Large intestine (tissue), 3 donors: Measurements from ENCODE around the gene SPEG. TPM values are rescaled to one million over a fixed set of nuclear protein-coding genes. Genes with fewer than 3 reads are reported as not detected.

Experiments used
- DNase-seq, 2 donors: peaks; one replicate each; pipeline versions ENCODE4 v3.0.0 to v3.0.0-alpha.2; 2013
- H3K27ac ChIP-seq: one replicate; pipeline ENCODE4 v1.5.1; 2013; ENCODE audit warnings: low read length
- H3K27me3 ChIP-seq: 2 replicates; pipeline ENCODE4 v1.6.1; 2013; ENCODE audit warnings: low read length; ENCODE audit not compliant: control insufficient read depth, insufficient read depth
- H3K36me3 ChIP-seq: 2 replicates; pipeline ENCODE4 v1.6.1; 2013; ENCODE audit warnings: low read length; ENCODE audit not compliant: control insufficient read depth, insufficient read depth
- H3K4me1 ChIP-seq: one replicate; pipeline ENCODE4 v1.6.1; 2013; ENCODE audit warnings: low read length; ENCODE audit not compliant: control insufficient read depth, insufficient read depth
- H3K4me3 ChIP-seq: one replicate; pipeline ENCODE4 v1.5.1; 2013; ENCODE audit warnings: low read length
- H3K9me3 ChIP-seq: one replicate; pipeline ENCODE4 v1.6.1; 2013; ENCODE audit warnings: mild to moderate bottlenecking, low read depth, low read length, moderate library complexity; ENCODE audit not compliant: control insufficient read depth
- WGBS: methylation state at CpG from one replicate; pipeline ENCODE4 v1.1.5; 2013; ENCODE audit warnings: low lambda C conversion rate; ENCODE audit not compliant: insufficient coverage; 5-methylcytosine and 5-hydroxymethylcytosine counted together
- polyA plus RNA-seq: library from polyadenylated mRNA; unstranded; fragments of 120-200 nt; gene quantifications from one replicate; pipeline ENCODE4 v1.2.1, GENCODE V29; 2013

Gene SPEG
- polyA plus RNA-seq, 1 donor, result 35.1 TPM

- H3K27ac ChIP-seq, result no peak overlapping the region
- H3K9me3 ChIP-seq, result peaks cover 5% of the 10 kb centered on the region
- H3K36me3 ChIP-seq, result peaks cover 2% of the 10 kb centered on the region
- WGBS, result no CpG with 5 or more reads among the region's 8 CpGs
- H3K27me3 ChIP-seq, result peaks cover 20% of the 10 kb centered on the region
- H3K4me3 ChIP-seq, result no peak overlapping the region
- H3K4me1 ChIP-seq, result peaks cover 18% of the 10 kb centered on the region
- DNase-seq, result no peak
Measured at GRCh38 chr2:219478916-219479315, 44.3 kb downstream of the SPEG start.

- no peak for DNase-seq
- no CpG with 5 or more reads among the region's 8 CpGs for WGBS
- H3K27ac ChIP-seq, result no peak overlapping the region
- H3K4me1 ChIP-seq, result peaks cover 25% of the 10 kb centered on the region
- H3K4me3 ChIP-seq, result no peak overlapping the region
- peaks cover 11% of the 10 kb centered on the region for H3K9me3 ChIP-seq
- H3K36me3 ChIP-seq, result peaks cover 2% of the 10 kb centered on the region
- H3K27me3 ChIP-seq, result peaks cover 31% of the 10 kb centered on the region
Measured at GRCh38 chr2:219480004-219480403, 45.4 kb downstream of the SPEG start.

- Histone ChIP-seq H3K27me3 (peaks cover 56% of the 10 kb centered on the region), H3K9me3 (peaks cover 11% of the 10 kb centered on the region), H3K36me3 (peaks cover 2% of the 10 kb centered on the region), H3K27ac (no peak overlapping the region), H3K4me1 (peaks cover 37% of the 10 kb centered on the region), H3K4me3 (no peak overlapping the region)
- no CpG with 5 or more reads among the region's 17 CpGs for WGBS
- peak in 1 of 2 donors; percentile 46 for DNase-seq
Measured at GRCh38 chr2:219482674-219483405, 48.2 kb downstream of the SPEG start.

GRCh38 chr2:219483451-219484342 is 49.1 kb downstream of the SPEG start:
- H3K27ac ChIP-seq, result no peak overlapping the region
- H3K4me3 ChIP-seq, result no peak overlapping the region
- peaks cover 2% of the 10 kb centered on the region for H3K36me3 ChIP-seq
- DNase-seq, result no peak
- WGBS, result no CpG with 5 or more reads among the region's 58 CpGs
- H3K27me3 ChIP-seq, result peaks cover 56% of the 10 kb centered on the region
- H3K9me3 ChIP-seq, result peaks cover 11% of the 10 kb centered on the region
- H3K4me1 ChIP-seq, result peaks cover 37% of the 10 kb centered on the region

- peaks cover 2% of the 10 kb centered on the region for H3K36me3 ChIP-seq
- H3K4me3 ChIP-seq, result no peak overlapping the region
- H3K4me1 ChIP-seq, result peaks cover 37% of the 10 kb centered on the region
- WGBS, result no CpG with 5 or more reads among the region's 89 CpGs
- H3K27ac ChIP-seq, result no peak overlapping the region
- peaks cover 56% of the 10 kb centered on the region for H3K27me3 ChIP-seq
- peak in 1 of 2 donors; percentile 55 for DNase-seq
- peaks cover 11% of the 10 kb centered on the region for H3K9me3 ChIP-seq
Measured at GRCh38 chr2:219484343-219485200, 49.9 kb downstream of the SPEG start.

GRCh38 chr2:219485201-219485580 is 50.5 kb downstream of the SPEG start:
- Histone ChIP-seq H3K9me3 (peaks cover 11% of the 10 kb centered on the region), H3K27ac (no peak overlapping the region), H3K4me1 (peaks cover 37% of the 10 kb centered on the region), H3K27me3 (peaks cover 56% of the 10 kb centered on the region), H3K4me3 (no peak overlapping the region), H3K36me3 (no peaks in the 10 kb centered on the region)
- WGBS, result no CpG with 5 or more reads among the region's 12 CpGs
- no peak for DNase-seq

- Histone ChIP-seq H3K4me1 (peaks cover 37% of the 10 kb centered on the region), H3K27me3 (peaks cover 67% of the 10 kb centered on the region), H3K4me3 (no peak overlapping the region), H3K36me3 (no peaks in the 10 kb centered on the region), H3K9me3 (peaks cover 11% of the 10 kb centered on the region), H3K27ac (no peak overlapping the region)
- DNase-seq, result peak; percentile 62 to 65
- no CpG with 5 or more reads among the region's 8 CpGs for WGBS
Measured at GRCh38 chr2:219486380-219486959, 51.8 kb downstream of the SPEG start.

GRCh38 chr2:219488149-219488843 is 53.7 kb downstream of the SPEG start:
- Histone ChIP-seq H3K27me3 (peaks cover 68% of the 10 kb centered on the region), H3K36me3 (no peaks in the 10 kb centered on the region), H3K4me3 (no peak overlapping the region), H3K9me3 (peaks cover 14% of the 10 kb centered on the region), H3K27ac (no peak overlapping the region), H3K4me1 (peaks cover 26% of the 10 kb centered on the region)
- DNase-seq, result no peak
- no CpG with 5 or more reads among the region's 17 CpGs for WGBS

GRCh38 chr2:219488844-219489194 is 54.2 kb downstream of the SPEG start:
- H3K27ac ChIP-seq, result no peak overlapping the region
- H3K36me3 ChIP-seq, result no peaks in the 10 kb centered on the region

More at GRCh38 chr2:219488844-219489194, 54.2 kb downstream of the SPEG start:
- peaks cover 25% of the 10 kb centered on the region for H3K4me1 ChIP-seq
- H3K9me3 ChIP-seq, result peaks cover 10% of the 10 kb centered on the region
- DNase-seq, result no peak
- no CpG with 5 or more reads among the region's 14 CpGs for WGBS
- H3K4me3 ChIP-seq, result no peak overlapping the region
- H3K27me3 ChIP-seq, result peaks cover 69% of the 10 kb centered on the region
